GM12875 (cell line): ENCODE results near the gene ZNF521.

Experiments used
- H3K4me3 ChIP-seq: one replicate; pipeline ENCODE4 v1.5.1; 2011; ENCODE audit warnings: low read depth, low read length, control low read depth
- CTCF ChIP-seq: IDR thresholded peaks from 2 replicates; pipeline ENCODE4 v1.5.1; 2011; ENCODE audit warnings: low read depth, mild to moderate bottlenecking, control low read depth, inconsistent platforms, low read length, moderate library complexity, borderline replicate concordance; ENCODE audit not compliant: insufficient read depth

The ZNF521 gene

GRCh38 chr18:25016181-25016580, 335.8 kb downstream of the ZNF521 start:
- no peak overlapping the region for H3K4me3 ChIP-seq
- no peak for TF ChIP-seq CTCF
